HFF-Myc (cell line): ENCODE data around the gene OR2T4.

Experiments used
- DNase-seq: peaks from one replicate; pipeline ENCODE4 v3.0.0-alpha.2; 2011; ENCODE audit warnings: low read depth; ENCODE audit errors: extremely low read depth
- H3K4me3 ChIP-seq: replicated peaks from 2 replicates; pipeline ENCODE4 v1.5.1; 2011; ENCODE audit warnings: low read depth, mild to moderate bottlenecking, control low read depth, low read length
- TF ChIP-seq, protein P1 (sequence below): IDR thresholded peaks from 2 replicates; pipeline ENCODE4 v1.5.1; 2012; ENCODE audit warnings: mild to moderate bottlenecking, low read depth, low read length, control low read depth; ENCODE audit errors: missing control alignments

Gene OR2T4

DNA sequence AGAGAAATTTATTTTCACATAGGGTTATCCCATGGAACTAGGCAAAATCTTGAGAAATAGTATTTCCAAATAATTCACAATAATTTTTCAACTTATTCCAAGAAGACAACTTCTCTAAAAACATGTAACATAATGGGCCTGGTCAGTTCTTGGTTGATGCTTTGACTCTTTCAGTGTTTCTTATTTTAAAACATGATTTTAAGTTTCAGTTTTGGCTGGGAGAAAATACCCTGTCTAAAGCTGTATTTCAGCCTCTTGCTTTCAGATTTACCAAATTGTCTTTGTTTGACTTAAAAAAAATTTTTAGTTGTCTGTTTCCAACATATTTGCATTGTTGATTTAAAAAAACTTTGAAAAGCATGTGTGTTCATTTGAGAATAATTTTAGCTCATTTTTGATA is 5.1 kb downstream of the OR2T4 start:
- H3K4me3 ChIP-seq, result no peak overlapping the region
- DNase-seq, result no peak
- TF ChIP-seq, protein P1, sequence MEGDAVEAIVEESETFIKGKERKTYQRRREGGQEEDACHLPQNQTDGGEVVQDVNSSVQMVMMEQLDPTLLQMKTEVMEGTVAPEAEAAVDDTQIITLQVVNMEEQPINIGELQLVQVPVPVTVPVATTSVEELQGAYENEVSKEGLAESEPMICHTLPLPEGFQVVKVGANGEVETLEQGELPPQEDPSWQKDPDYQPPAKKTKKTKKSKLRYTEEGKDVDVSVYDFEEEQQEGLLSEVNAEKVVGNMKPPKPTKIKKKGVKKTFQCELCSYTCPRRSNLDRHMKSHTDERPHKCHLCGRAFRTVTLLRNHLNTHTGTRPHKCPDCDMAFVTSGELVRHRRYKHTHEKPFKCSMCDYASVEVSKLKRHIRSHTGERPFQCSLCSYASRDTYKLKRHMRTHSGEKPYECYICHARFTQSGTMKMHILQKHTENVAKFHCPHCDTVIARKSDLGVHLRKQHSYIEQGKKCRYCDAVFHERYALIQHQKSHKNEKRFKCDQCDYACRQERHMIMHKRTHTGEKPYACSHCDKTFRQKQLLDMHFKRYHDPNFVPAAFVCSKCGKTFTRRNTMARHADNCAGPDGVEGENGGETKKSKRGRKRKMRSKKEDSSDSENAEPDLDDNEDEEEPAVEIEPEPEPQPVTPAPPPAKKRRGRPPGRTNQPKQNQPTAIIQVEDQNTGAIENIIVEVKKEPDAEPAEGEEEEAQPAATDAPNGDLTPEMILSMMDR, result no peak

DNA sequence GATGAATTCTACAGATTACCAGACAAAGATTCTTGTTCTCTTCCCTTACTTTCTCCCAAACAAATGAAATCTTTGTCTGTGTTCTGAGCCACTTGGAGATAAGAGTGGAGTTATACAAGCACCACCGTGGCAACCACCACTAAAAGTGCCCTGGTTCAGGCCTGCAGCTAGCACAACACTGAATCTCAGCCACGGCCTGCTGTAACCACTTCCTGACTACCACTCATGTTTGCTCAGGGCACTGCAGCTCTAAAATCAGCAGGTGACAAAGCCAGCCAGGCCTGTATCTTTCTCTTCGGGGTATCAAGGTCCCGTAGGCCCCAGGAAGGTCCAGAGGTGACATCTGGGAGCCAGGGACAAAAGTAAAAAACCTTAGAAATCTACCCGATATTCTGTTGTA is 10.9 kb downstream of the OR2T4 start:
- no peak for DNase-seq
- TF ChIP-seq, protein P1, result no peak
- H3K4me3 ChIP-seq, result no peak overlapping the region

DNA sequence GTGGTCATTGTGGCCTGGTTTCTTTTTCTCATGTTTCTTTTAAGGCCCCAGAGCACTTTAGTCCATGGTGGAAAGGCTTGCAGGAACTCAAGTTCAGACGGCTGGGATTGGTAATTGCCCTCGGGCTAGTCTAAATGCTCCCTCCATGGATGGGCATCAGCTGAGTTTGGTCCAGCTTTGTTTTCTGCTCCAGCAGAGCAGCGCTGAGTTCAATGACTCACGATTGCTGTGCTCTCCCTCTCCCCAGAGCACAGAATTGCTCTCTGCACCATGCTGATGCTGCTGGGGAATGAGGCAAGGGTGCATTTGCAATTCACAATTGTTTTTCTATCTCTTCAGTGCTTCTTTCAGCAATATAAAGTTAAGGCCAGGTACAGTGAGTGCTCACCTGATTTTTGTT is 12.3 kb downstream of the OR2T4 start:
- H3K4me3 ChIP-seq, result no peak overlapping the region
- no peak for DNase-seq
- TF ChIP-seq, protein P1, result no peak

- TF ChIP-seq, protein P1, result no peak
- no peak within 1 kb of the TSS for H3K4me3 ChIP-seq
- DNase-seq, result no peak
These were observed 14.0 kb downstream of the OR2T4 start, which contains the start of gene OR2T6 for GRCh38 chr1:248375446-248375845. TSS of gene OR2T6 (plus strand) at chr1:248375746. CDS start at chr1:248387609, 11,863 bp downstream.

DNA sequence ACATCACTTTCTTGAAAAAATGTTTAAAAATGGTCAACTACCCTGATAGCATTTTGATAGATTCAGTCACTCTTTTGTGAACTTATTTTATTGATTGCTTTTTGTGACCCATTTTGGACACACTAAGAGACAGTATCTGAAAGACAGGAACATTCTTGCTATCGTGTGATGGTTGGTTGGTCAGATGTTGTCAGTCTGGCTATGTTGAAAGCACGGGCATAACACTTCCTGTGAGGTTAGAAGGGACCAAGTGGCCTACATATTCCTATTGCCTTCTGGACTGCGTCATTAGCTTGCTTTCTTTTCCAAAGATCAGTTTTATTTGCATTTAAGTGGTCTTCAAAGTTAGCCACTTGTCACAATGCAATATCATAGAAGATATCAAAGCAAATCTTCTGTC is 15.5 kb downstream of the OR2T4 start:
- H3K4me3 ChIP-seq, result no peak overlapping the region
- DNase-seq, result no peak
- TF ChIP-seq, protein P1, result no peak

- H3K4me3 ChIP-seq, result no peak overlapping the region
- TF ChIP-seq, protein P1, result no peak
- no peak for DNase-seq
These were observed 19.4 kb downstream of the OR2T4 start for GRCh38 chr1:248380854-248381253.

- H3K4me3 ChIP-seq, result no peak overlapping the region
- TF ChIP-seq, protein P1, result no peak
These were observed 27.0 kb downstream of the OR2T4 start for GRCh38 chr1:248388426-248388825.

More at GRCh38 chr1:248388426-248388825, 27.0 kb downstream of the OR2T4 start:
- DNase-seq, result no peak
